PFSK-1 (cell line): ENCODE results near the gene ACACA.

Experiments used
- FOXP2 ChIP-seq: optimal IDR thresholded peaks from 2 replicates; pipeline ENCODE3; 2011; ENCODE audit warnings: borderline replicate concordance, control low read depth, inconsistent platforms; ENCODE audit not compliant: insufficient read depth; ENCODE audit errors: extremely low read length, extremely low read depth
- POLR2AphosphoS5 ChIP-seq: IDR thresholded peaks from 2 replicates; pipeline ENCODE4 v1.6.1; 2012; ENCODE audit warnings: low read depth, mild to moderate bottlenecking, control low read depth, low read length, moderate library complexity
- REST ChIP-seq, 2 experiments: IDR thresholded peaks; 2 replicates each; pipeline versions ENCODE4 v1.6.1 to v1.8.0; 2011 to 2012; ENCODE audit warnings: low read depth in 2 of 2, low read length in 2 of 2, control low read depth in 1 of 2, inconsistent platforms in 1 of 2, mild to moderate bottlenecking in 1 of 2, moderate library complexity in 1 of 2; ENCODE audit not compliant: insufficient read depth in 1 of 2
- SIN3A ChIP-seq: IDR thresholded peaks from 2 replicates; pipeline ENCODE4 v1.6.1; 2012; ENCODE audit warnings: mild to moderate bottlenecking, low read length, moderate library complexity, borderline replicate concordance; ENCODE audit not compliant: insufficient read depth
- TAF1 ChIP-seq: IDR thresholded peaks from 2 replicates; pipeline ENCODE4 v1.6.1; 2012; ENCODE audit warnings: low read length, control low read depth, borderline replicate concordance; ENCODE audit not compliant: insufficient read depth

The ACACA gene

DNA sequence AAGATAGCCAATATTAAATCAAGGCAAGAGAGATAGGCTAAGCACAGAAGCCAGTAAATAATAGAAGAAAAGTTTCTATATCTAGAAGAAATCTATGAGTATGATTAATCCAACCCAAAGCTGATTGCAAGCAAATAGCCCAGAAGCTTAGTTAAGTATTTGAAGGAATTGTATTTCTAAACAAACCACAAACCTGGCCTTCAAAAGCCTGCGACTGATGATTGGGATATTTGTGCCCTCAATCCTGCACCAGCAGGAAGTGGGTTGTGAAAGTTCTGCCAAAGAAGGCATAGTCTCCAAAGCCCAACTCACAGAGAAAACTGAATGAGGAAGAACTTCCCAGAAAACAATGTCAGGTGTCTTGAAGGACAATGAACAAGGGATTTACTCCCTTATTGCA, 145.3 kb downstream of the ACACA start:
- TF ChIP-seq SIN3A, result no peak
- no peak for TF ChIP-seq POLR2AphosphoS5

- TF ChIP-seq TAF1 (no peak), POLR2AphosphoS5 (no peak), FOXP2 (no peak), SIN3A (no peak), REST (IDR thresholded peaks at IDR 0.05; ENCODE audit: insufficient read depth in 1 of 2, low read depth in 2 of 2, low read length in 2 of 2) (no peak)
Observed at GRCh38 chr17:37259030-37259735, 147.5 kb downstream of the ACACA start.

- no peak for TF ChIP-seq REST (IDR thresholded peaks at IDR 0.05; ENCODE audit: insufficient read depth in 1 of 2, low read depth in 2 of 2, low read length in 2 of 2)
- TF ChIP-seq TAF1, result no peak
- TF ChIP-seq POLR2AphosphoS5, result no peak
- no peak for TF ChIP-seq SIN3A
- no peak for TF ChIP-seq FOXP2
Observed at GRCh38 chr17:37256627-37257026, 150.0 kb downstream of the ACACA start.

DNA sequence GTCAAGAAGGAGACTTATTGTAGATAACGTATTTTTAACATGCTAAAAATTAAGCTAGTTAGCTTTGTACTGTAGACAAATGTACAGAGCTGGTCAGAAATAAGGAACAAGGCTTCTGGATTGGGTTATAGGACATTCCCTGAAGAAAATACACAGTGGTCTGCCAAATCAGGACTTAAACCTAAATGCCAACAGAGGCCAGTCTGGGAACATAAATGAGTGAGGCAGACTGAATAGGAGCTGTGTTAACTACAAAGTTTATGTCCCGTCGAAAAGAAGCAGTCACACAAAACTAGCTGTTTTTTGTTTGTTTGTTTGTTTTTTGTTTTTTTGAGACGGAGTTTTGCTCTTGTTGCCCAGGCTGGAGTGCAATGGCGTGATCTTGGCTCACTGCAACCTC, 151.2 kb downstream of the ACACA start:
- TF ChIP-seq REST (IDR thresholded peaks at IDR 0.05; ENCODE audit: insufficient read depth in 1 of 2, low read depth in 2 of 2, low read length in 2 of 2), result no peak
- no peak for TF ChIP-seq SIN3A
- no peak for TF ChIP-seq TAF1
- TF ChIP-seq FOXP2, result no peak
- no peak for TF ChIP-seq POLR2AphosphoS5

DNA sequence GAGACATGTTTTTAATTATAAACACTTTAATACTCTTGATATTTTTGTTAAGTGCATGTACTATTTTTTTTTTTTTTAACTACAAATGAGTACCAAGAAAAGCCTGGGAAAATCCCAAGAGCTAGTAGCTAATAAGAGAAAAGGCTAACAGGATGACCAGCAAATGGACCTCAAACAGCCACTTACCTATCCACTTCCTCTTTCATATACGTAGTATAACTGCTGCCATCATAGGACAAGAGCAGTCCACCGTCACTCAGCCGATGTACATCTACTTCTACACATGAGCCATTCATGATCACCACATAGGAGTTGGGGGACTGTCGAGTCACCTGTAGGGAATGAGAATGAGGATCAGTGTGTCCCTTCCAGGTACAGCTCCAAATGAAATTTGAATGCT, 158.8 kb downstream of the ACACA start:
- TF ChIP-seq POLR2AphosphoS5 (no peak), SIN3A (no peak), FOXP2 (no peak), REST (IDR thresholded peaks at IDR 0.05; ENCODE audit: insufficient read depth in 1 of 2, low read depth in 2 of 2, low read length in 2 of 2) (no peak), TAF1 (no peak)
